Measurements from ENCODE around the gene RALGAPA2. TPM values are rescaled to one million over a fixed set of nuclear protein-coding genes. Genes with fewer than 3 reads are reported as not detected.

Gene RALGAPA2
- total RNA-seq, 1 donor from 2014 or later, result 21.8 TPM

- DNase-seq (ENCODE audit: low read depth, low spot score), result no peak
Measured at GRCh38 chr20:20440481-20440880, 272.0 kb downstream of the RALGAPA2 start.

- no peak for DNase-seq (ENCODE audit: low read depth, low spot score)
Measured at GRCh38 chr20:20439602-20440190, 272.7 kb downstream of the RALGAPA2 start.

- no peak for DNase-seq (ENCODE audit: low read depth, low spot score)
Measured at GRCh38 chr20:20437314-20437713, 275.1 kb downstream of the RALGAPA2 start.

GRCh38 chr20:20436689-20437088 lies 275.8 kb downstream of the RALGAPA2 start:
- no peak for DNase-seq (ENCODE audit: low read depth, low spot score)

- DNase-seq (ENCODE audit: low read depth, low spot score), result no peak
Measured at GRCh38 chr20:20435453-20435852, 277.0 kb downstream of the RALGAPA2 start.

GRCh38 chr20:20432618-20433286 lies 279.7 kb downstream of the RALGAPA2 start:
- no peak for DNase-seq (ENCODE audit: low read depth, low spot score)

GRCh38 chr20:20430066-20430465 lies 282.4 kb downstream of the RALGAPA2 start:
- no peak for DNase-seq (ENCODE audit: low read depth, low spot score)

GRCh38 chr20:20428067-20428466 lies 284.4 kb downstream of the RALGAPA2 start:
- DNase-seq (ENCODE audit: low read depth, low spot score), result no peak

- no peak for DNase-seq (ENCODE audit: low read depth, low spot score)
Measured at GRCh38 chr20:20427227-20427864, 285.1 kb downstream of the RALGAPA2 start.

GRCh38 chr20:20426655-20426907 lies 285.9 kb downstream of the RALGAPA2 start:
- no peak for DNase-seq (ENCODE audit: low read depth, low spot score)

GRCh38 chr20:20425823-20426654 lies 286.4 kb downstream of the RALGAPA2 start:
- DNase-seq (ENCODE audit: low read depth, low spot score), result no peak

GRCh38 chr20:20423117-20423516 lies 289.3 kb downstream of the RALGAPA2 start:
- DNase-seq (ENCODE audit: low read depth, low spot score), result no peak

GRCh38 chr20:20417876-20418676 lies 294.4 kb downstream of the RALGAPA2 start:
- no peak for DNase-seq (ENCODE audit: low read depth, low spot score)

- no peak for DNase-seq (ENCODE audit: low read depth, low spot score)
Measured at GRCh38 chr20:20415321-20415720, 297.1 kb downstream of the RALGAPA2 start.

GRCh38 chr20:20414640-20415220 lies 297.7 kb downstream of the RALGAPA2 start:
- no peak for DNase-seq (ENCODE audit: low read depth, low spot score)

GRCh38 chr20:20413810-20414281 lies 298.6 kb downstream of the RALGAPA2 start:
- DNase-seq (ENCODE audit: low read depth, low spot score), result no peak

- DNase-seq (ENCODE audit: low read depth, low spot score), result peak; percentile 57
Measured at GRCh38 chr20:20412750-20413149, 299.7 kb downstream of the RALGAPA2 start.

- no peak for DNase-seq (ENCODE audit: low read depth, low spot score)
Measured at GRCh38 chr20:20411836-20412235, 300.6 kb downstream of the RALGAPA2 start.

- DNase-seq (ENCODE audit: low read depth, low spot score), result no peak
Measured at GRCh38 chr20:20411402-20411801, 301.0 kb downstream of the RALGAPA2 start.

GRCh38 chr20:20410678-20411077 lies 301.8 kb downstream of the RALGAPA2 start:
- DNase-seq (ENCODE audit: low read depth, low spot score), result peak; percentile 44

- no peak for DNase-seq (ENCODE audit: low read depth, low spot score)
Measured at GRCh38 chr20:20409331-20409730, 303.1 kb downstream of the RALGAPA2 start.

All from pulmonary artery endothelial cell (primary cell).